Glutamatergic neuron (in vitro differentiated cells): ENCODE measurements around the gene DYTN. TPM values are rescaled to one million over a fixed set of nuclear protein-coding genes. Genes with fewer than 3 reads are reported as not detected.
A peak's percentile ranks its signal among the peaks of the same experiment; 100 is the strongest.

Experiments used
- DNase-seq: peaks from one replicate; pipeline ENCODE4 v3.0.0; 2022
- H3K27ac Mint-ChIP-seq: one replicate; pipeline ENCODE4 v1.8.0; 2020; ENCODE audit warnings: mild to moderate bottlenecking, mixed read lengths, inconsistent platforms; ENCODE audit not compliant: unreplicated experiment
- H3K27me3 Mint-ChIP-seq: one replicate; pipeline ENCODE4 v1.8.0; 2020; ENCODE audit warnings: mild to moderate bottlenecking, moderate library complexity, mixed read lengths, inconsistent platforms; ENCODE audit not compliant: unreplicated experiment
- H3K36me3 Mint-ChIP-seq: one replicate; pipeline ENCODE4 v1.8.0; 2020; ENCODE audit warnings: mild to moderate bottlenecking, mixed read lengths, inconsistent platforms; ENCODE audit not compliant: unreplicated experiment
- H3K4me1 Mint-ChIP-seq: one replicate; pipeline ENCODE4 v1.8.0; 2020; ENCODE audit warnings: mild to moderate bottlenecking, low read depth, mixed read lengths, inconsistent platforms; ENCODE audit not compliant: unreplicated experiment
- H3K4me3 Mint-ChIP-seq: one replicate; pipeline ENCODE4 v1.8.0; 2020; ENCODE audit warnings: mild to moderate bottlenecking, mixed read lengths, inconsistent platforms; ENCODE audit not compliant: unreplicated experiment
- H3K9me3 Mint-ChIP-seq: one replicate; pipeline ENCODE4 v1.8.0; 2020; ENCODE audit warnings: mild to moderate bottlenecking, moderate library complexity, mixed read lengths, inconsistent platforms; ENCODE audit not compliant: unreplicated experiment
- total RNA-seq: library from RNA; stranded (reverse); fragmentation: NEBNext Ultra II Directional; extraction: Animal tissue kit (Norgen Biotek cat#: 25700); gene quantifications from one replicate; pipeline ENCODE4 v1.2.1, GENCODE V29; 2021; ENCODE audit not compliant: unreplicated experiment
- TF ChIP-seq, protein P1 (sequence below): fragments of 200-600 bp; sonication (generic); IDR thresholded peaks from one replicate; pipeline ENCODE4 v1.5.0; 2021; ENCODE audit not compliant: partially characterized antibody, unreplicated experiment

The DYTN gene
- total RNA-seq, 1 donor from 2014 or later: not detected

GRCh38 chr2:206698811-206699210 lies 19.4 kb downstream of the DYTN start:
- TF ChIP-seq, protein P1, sequence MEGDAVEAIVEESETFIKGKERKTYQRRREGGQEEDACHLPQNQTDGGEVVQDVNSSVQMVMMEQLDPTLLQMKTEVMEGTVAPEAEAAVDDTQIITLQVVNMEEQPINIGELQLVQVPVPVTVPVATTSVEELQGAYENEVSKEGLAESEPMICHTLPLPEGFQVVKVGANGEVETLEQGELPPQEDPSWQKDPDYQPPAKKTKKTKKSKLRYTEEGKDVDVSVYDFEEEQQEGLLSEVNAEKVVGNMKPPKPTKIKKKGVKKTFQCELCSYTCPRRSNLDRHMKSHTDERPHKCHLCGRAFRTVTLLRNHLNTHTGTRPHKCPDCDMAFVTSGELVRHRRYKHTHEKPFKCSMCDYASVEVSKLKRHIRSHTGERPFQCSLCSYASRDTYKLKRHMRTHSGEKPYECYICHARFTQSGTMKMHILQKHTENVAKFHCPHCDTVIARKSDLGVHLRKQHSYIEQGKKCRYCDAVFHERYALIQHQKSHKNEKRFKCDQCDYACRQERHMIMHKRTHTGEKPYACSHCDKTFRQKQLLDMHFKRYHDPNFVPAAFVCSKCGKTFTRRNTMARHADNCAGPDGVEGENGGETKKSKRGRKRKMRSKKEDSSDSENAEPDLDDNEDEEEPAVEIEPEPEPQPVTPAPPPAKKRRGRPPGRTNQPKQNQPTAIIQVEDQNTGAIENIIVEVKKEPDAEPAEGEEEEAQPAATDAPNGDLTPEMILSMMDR: no peak
- Mint-ChIP-seq H3K4me1 (no peaks in the 10 kb centered on the region), H3K9me3 (no peaks in the 10 kb centered on the region), H3K4me3 (no peak overlapping the region), H3K27me3 (no peaks in the 10 kb centered on the region), H3K27ac (no peak overlapping the region), H3K36me3 (no peaks in the 10 kb centered on the region)
- no peak for DNase-seq

DNA sequence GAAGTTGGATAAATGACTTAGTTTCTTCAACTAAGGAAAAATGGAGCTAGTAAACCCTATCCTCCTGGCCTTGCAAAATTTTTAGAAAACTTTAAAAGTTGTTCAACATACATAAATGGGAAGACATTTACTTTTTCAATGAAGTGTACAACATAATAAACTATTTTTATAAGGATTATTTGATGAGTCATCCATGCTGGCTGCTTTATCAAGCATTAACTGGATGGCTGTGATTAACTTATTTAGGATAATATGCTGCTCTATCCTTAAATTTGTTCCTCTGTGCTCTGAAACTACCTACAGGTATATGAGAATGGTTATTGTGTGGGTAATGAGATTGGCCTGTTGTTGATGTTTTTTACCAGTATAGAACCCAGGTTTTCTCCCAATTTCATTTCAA lies 21.3 kb downstream of the DYTN start:
- H3K27ac Mint-ChIP-seq: no peak overlapping the region
- H3K4me1 Mint-ChIP-seq: no peaks in the 10 kb centered on the region
- no peaks in the 10 kb centered on the region for H3K36me3 Mint-ChIP-seq
- TF ChIP-seq, protein P1: no peak
- no peaks in the 10 kb centered on the region for H3K9me3 Mint-ChIP-seq
- no peaks in the 10 kb centered on the region for H3K27me3 Mint-ChIP-seq
- DNase-seq: no peak
- no peak overlapping the region for H3K4me3 Mint-ChIP-seq

DNA sequence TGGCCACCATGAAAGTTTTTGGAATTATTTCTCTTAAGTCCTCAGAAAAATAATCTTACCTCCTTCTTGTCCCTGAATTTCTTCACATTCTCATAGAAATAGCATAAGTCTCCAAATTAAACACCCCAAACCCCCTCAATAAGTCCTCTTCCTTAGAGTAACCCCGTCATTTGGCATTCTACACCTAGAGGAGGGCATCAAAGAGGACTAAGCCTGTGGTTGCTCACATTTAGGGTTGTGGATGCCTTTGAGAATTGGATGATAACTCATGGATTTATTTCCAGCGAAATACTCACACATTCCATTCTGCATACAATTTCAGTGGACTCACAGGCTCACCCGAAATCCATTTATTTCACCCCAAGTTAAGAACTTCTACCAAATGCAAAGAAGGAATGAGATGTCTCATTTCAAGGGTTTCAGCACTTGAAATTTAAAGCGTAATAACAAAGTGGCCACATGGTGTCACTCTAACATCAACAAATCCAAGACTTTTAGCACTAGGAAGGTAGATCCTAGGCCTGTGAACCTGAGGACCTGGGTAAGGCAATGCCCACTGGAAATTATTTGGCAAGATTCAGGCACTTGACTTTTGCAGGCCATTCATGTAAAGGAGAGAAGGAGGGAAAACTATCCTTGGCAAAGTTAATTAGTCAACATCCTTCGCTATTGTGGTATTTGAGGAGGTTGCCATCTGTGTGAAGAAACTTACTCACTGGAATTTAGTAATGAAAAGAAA lies 24.6 kb downstream of the DYTN start:
- Mint-ChIP-seq H3K27me3 (no peaks in the 10 kb centered on the region), H3K4me3 (no peak overlapping the region), H3K36me3 (no peaks in the 10 kb centered on the region), H3K4me1 (no peaks in the 10 kb centered on the region), H3K9me3 (no peaks in the 10 kb centered on the region), H3K27ac (no peak overlapping the region)
- DNase-seq: no peak
- TF ChIP-seq, protein P1: peak; percentile 75

GRCh38 chr2:206692971-206693370 lies 25.2 kb downstream of the DYTN start:
- no peaks in the 10 kb centered on the region for H3K27me3 Mint-ChIP-seq
- H3K4me3 Mint-ChIP-seq: no peak overlapping the region
- H3K9me3 Mint-ChIP-seq: no peaks in the 10 kb centered on the region
- H3K27ac Mint-ChIP-seq: no peak overlapping the region
- DNase-seq: no peak
- H3K4me1 Mint-ChIP-seq: no peaks in the 10 kb centered on the region
- TF ChIP-seq, protein P1: no peak
- H3K36me3 Mint-ChIP-seq: no peaks in the 10 kb centered on the region

DNA sequence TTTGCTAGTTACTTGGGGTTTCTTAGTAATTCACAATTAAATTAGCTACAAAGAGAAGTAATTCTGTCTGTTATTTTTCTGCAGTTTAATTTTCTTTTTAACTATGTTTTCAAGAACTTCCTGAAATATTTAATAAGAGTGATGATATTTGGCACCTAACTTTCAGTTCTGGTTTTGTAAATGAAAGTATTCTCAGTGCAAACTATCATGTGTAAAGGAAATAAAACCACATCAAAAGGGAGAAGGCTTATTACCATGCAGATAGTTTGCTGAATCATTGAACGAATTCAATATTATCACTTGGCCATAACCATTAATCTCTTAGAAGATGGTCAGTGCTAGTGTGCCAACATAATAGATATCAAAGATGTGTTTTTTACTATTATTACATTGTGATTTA lies 29.2 kb downstream of the DYTN start:
- H3K27me3 Mint-ChIP-seq: no peaks in the 10 kb centered on the region
- H3K4me1 Mint-ChIP-seq: no peaks in the 10 kb centered on the region
- no peaks in the 10 kb centered on the region for H3K9me3 Mint-ChIP-seq
- TF ChIP-seq, protein P1: no peak
- DNase-seq: no peak
- H3K36me3 Mint-ChIP-seq: no peaks in the 10 kb centered on the region
- no peak overlapping the region for H3K4me3 Mint-ChIP-seq
- H3K27ac Mint-ChIP-seq: no peak overlapping the region
